Adrenal gland (tissue), 5 donors: ENCODE results near the gene MORN1.

Experiments used
- POLR2A ChIP-seq, 2 donors: fragments of 450-650 bp; IDR thresholded peaks; one replicate each; pipeline ENCODE4 v1.6.1; 2017; ENCODE audit warnings: antibody characterized with exemption in 2 of 2, mild to moderate bottlenecking in 2 of 2, moderate library complexity in 1 of 2
- TF ChIP-seq, protein P1 (sequence below), 6 experiments: fragments of 450-650 bp in 4 of 6; fragments of 200-600 bp in 2 of 6; sonication (generic) in 1 of 6; IDR thresholded peaks; 1 replicate in 5 of 6; 2 replicates in 1 of 6; pipeline versions ENCODE4 v1.5.1 to v1.8.0; 2016 to 2021; ENCODE audit warnings: antibody characterized with exemption in 6 of 6, mild to moderate bottlenecking in 2 of 6, moderate library complexity in 1 of 6
- donor health status: DM: no; HTN: no; CAD: no.

- TF ChIP-seq POLR2A (IDR thresholded peaks at IDR 0.05): no peak
- TF ChIP-seq, protein P1, sequence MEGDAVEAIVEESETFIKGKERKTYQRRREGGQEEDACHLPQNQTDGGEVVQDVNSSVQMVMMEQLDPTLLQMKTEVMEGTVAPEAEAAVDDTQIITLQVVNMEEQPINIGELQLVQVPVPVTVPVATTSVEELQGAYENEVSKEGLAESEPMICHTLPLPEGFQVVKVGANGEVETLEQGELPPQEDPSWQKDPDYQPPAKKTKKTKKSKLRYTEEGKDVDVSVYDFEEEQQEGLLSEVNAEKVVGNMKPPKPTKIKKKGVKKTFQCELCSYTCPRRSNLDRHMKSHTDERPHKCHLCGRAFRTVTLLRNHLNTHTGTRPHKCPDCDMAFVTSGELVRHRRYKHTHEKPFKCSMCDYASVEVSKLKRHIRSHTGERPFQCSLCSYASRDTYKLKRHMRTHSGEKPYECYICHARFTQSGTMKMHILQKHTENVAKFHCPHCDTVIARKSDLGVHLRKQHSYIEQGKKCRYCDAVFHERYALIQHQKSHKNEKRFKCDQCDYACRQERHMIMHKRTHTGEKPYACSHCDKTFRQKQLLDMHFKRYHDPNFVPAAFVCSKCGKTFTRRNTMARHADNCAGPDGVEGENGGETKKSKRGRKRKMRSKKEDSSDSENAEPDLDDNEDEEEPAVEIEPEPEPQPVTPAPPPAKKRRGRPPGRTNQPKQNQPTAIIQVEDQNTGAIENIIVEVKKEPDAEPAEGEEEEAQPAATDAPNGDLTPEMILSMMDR (IDR thresholded peaks at IDR 0.05): no peak
These were observed 66.6 kb downstream of the MORN1 start for GRCh38 chr1:2324553-2325366.
